Limb (tissue), 2 donors: ENCODE data around the gene CDCP1.

Experiments used
- DNase-seq, 2 donors: peaks; one replicate each; pipeline ENCODE4 v3.0.0-alpha.2; 2016; ENCODE audit errors: extremely low spot score in 2 of 2

CDCP1 gene

DNA sequence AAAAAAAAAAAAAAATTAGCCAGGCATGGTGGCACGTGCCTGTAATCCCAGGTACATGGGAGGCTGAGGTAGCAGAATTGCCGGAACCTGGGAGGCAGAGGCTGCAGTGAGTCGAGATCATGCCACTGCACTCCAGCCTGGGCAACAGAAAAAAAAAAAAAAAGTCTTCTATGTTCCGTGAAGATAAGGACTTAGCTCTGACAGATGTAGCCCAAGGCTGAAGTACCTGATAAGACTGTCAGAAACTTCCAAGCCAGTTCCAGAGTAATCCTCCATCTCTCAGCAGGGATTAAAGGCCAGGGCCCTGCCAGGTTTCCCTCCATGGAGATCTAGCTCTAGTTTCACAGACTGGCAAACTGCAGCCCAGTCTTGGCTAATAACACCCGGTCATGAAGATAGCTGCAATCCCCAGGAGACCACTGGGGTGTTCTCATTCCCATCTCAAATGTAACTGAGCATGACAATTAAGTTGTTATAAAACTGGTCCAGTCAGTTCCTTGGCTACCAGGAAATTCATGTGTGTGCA is 8.5 kb downstream of the CDCP1 start:
- no peak for DNase-seq

DNA sequence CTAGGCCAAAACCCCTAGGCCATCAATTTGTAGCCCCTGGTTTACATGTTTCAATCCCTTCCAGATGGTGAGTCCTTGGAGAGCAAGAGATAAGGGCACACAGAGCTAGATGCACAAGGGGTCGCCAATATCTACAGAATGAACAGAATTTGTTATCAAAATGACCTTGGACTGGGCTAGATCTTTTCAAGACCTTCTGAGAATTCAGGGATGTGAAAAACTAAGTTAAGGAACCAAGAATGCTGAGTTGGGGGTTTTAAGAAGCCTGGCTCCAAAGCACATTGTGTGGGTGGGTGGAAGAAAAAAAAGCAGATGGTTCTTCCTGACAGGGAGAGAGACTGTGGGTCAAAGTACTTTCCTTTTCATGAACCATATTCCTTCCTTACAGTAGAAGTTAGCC is 10.2 kb downstream of the CDCP1 start:
- no peak for DNase-seq

- no peak for DNase-seq
Measured at GRCh38 chr3:45134758-45135521, 11.2 kb downstream of the CDCP1 start.

DNA sequence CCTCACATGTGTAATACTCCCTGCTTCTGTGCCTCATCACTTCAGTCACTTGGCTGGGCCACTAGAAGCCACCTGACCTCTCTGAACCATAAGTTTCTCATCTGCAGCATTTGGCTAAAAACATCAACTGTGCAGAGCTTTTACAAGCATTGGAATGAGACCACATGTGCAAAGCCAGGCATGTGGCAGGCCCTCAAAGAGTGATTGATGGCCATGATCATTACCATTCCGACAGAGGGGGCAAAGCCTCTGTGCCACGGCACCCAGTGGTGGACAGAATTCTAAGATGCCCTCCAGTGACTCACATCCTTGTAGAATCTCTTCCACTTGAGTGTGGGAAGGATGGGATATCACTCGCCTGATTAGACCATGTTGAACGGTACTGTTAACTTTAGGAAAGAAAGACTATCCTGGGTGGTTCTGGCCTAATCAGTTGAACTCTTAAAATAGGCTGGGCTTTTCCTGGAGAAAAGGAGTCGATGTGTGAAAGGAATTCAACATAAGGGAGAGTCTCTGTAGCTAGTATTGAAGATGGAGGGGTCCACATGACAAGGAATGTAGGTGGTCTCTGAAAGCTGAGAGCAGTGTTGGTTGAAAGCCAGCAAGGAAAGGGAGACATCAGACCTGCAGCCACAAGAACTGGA is 13.5 kb downstream of the CDCP1 start:
- no peak for DNase-seq

DNA sequence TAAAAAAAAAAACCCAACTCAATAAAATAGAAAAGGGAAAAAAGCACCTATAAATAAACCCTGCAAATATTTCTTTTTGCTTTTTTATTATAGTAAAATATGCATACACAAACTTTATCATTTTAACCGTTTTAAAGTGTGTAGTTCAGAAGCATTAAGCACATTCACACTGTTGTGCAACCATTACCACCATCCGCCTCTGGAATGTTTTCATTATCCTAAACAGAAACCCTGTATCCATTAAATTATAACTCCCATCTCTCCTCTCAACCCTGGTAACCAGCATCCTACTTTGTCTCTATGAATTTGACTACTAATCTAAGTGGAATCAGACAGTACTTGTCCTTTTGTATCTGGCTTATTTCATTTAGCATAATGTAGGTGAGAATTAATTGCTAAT is 15.0 kb downstream of the CDCP1 start:
- no peak for DNase-seq

- no peak for DNase-seq
Measured at GRCh38 chr3:45130476-45130875, 15.7 kb downstream of the CDCP1 start.

DNA sequence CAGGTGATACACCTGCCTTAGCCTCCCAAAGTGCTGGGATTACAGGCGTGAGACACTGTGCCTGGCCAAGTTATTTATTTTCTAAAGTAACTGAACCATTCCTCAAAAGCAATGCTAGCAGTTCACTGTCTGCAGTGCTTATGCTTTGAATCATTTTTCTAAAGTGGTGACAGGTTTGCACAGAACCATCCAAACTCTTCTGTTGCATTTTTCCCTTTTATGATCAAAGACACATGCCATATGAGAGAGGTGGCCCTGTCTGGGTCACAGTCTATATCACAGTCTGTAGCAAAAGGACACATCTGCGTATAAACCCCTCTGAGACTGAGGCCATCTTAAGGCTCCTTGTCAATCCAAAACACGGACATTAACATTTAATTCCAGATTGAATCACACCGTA is 17.2 kb downstream of the CDCP1 start:
- no peak for DNase-seq

DNA sequence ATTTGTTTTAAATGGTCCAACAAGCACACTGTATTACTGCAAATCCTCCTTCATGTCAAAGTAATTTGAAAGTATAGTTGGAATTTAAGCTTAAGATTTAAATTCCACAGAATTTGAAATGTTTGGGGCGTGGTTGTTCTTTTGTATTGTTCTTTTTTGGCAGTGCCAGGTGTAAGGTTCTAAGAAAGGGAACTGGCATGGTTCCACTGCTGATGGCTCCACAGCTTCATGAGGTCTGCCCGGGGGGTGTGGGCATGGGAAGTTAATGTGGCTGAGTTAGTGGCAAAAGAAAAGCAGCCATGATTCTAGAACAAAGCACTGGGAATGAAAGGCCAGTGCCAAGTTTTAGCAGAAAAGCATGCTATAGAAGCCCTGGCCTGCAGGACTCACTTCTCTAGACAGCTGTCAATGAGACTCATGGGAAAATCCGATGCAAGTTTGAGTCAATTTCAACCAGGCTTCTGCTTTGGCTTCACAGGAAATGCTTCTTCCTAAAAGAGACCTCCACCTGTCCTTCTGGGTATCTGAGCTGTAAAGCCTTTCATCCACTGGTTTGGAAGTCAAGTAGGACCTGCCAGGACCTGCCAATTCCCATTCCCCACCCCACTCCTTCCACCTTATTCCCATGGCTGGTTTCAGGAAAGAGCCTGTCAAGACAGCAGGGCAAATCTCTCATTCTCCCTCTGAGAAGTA is 18.9 kb downstream of the CDCP1 start:
- DNase-seq = no peak

DNA sequence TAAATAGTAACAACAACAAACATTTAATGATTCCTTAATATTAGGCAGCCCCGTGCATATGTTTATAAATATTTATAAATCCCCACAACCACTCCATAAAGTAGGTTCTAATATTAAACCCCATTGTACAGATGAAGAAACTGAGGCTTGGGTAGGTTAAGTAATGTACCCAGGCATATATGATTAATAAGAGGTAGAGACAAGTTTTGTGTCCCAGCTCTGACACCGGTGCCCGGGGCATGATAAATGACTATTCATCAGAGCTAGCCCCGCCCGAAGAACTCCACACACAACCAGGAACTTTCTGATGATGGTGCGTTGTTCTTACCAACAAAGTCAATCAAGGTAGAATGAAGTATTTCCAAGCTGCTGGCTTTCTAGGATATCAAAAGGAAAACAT is 19.4 kb downstream of the CDCP1 start:
- no peak for DNase-seq

DNA sequence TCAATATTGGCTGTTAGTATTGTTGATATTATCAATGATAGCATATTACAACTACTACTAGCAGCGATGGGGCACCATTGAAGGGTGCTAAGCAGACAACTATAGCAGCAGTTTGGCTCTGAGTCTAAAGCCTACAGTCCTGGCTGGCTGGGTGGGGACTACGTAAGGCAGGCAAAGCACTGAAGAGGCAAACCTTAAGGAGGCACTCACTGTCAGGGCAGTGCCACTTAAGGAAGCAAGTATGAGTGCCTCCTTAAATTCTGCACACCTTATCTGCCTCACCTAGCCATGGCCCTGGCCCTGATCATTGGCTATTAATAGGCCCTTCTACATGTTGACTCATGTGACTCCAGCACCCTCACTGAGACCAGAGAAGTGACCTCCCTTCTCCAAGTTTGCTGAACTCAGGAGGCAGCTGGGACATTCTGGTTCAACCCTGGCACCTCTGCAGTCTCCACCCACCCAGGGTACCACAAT is 20.6 kb downstream of the CDCP1 start:
- DNase-seq = no peak

DNA sequence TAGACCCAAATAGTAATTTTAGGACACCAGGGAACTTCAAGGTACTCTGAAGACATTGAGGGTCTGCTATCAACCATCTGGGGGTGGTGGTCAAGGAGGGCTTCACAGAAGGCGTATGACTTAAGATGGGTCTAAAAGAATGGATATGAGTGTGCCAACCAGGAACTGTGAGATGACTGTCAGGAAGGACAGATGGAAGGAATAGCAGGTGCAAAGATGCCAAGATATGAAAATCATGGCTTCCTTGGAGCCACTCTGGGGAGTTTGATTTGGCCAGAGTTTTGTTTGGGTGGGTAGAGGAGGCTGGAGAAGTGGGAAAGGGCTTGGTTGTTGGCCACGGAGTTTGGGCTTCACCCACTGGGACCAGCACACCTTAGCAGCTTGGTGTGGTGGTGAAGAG is 21.2 kb downstream of the CDCP1 start:
- DNase-seq = no peak

DNA sequence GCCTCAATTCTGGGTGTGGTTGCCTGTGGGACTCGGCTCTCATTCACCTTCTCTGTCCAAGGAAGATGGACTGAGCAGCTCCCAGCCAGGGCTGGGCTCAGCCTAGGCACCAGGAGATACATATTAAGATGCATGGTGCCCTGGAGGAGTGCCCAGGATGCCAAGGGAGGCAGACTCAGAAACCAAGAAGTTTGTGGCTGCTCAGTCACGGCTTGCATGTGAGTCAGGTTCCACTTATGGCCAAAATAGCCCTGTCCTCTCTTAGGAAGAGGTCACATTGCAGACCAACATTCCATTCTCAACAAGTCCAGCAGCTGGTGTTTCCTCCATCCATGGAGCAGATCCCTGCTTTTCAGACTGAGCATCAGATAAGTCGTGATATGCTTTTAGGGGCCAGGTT is 21.8 kb downstream of the CDCP1 start:
- no peak for DNase-seq

- DNase-seq = no peak
Measured at GRCh38 chr3:45123581-45124269, 22.5 kb downstream of the CDCP1 start.

- DNase-seq = no peak
Measured at GRCh38 chr3:45123030-45123429, 23.1 kb downstream of the CDCP1 start.

- no peak for DNase-seq
Measured at GRCh38 chr3:45120359-45121158, 25.6 kb downstream of the CDCP1 start.

DNA sequence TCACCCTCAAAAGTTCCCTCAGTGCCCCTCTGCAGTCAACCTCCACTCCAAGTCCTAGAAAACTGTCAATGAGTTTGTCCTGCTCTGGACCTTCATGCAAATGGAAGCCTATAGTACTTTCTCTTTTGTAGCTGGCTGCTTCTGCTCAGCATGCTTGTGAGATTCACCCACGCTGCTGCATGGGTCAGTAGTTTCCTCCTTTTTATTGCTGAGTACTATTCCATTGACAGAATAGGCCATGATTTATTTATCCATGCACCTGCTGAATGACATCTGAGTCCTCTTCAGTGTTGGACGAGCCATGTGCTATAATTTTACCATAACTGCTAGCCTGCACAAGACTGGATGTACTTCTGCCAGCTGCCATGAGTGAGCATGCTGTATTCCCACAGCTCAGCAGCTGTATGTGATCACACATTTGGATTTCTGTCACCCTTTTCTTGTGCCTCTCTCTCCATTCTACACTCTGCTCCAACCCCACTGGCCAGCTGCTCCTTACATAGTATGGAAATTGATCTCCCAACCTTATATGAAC is 26.3 kb downstream of the CDCP1 start:
- DNase-seq = no peak

- no peak for DNase-seq
Measured at GRCh38 chr3:45119376-45119775, 26.8 kb downstream of the CDCP1 start.

DNA sequence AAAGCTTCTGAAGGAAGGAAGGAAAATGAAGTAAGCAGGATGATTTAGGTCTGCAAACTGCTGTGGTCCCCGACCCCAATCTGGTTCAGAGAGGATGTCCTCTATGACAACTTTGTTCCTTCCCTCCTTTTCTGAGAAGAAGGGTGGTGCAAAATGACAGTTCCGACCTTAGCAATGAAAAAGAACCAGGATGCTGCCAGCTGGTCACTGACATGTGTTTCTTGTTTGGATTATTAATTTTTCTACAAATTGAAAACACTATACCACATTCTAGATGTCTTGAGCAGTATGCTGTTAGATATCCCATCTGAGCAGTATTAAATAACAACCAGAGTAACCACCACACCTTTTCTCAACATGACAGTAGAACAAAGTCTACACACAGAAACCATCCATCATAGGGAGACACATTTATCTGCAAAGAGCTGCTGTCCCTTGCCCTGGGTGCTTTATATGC is 27.5 kb downstream of the CDCP1 start:
- DNase-seq = no peak

DNA sequence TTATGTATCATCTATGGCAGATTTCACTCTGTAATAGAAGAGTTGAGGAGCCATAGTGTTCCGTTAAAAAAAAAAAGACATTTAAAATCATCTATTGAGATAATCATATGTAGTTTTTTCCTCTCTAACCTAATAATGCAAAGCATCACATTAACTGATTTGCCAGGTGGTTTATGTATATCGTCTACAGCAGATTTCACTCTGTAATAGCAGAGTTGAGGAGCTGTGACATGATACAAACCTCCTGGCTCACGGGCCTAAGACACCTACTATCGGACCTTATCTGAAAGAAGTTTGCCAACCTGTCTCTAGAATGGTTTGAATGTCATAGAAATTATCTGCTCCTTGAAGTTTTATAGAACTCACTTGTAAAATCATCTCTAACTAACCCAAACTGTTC is 29.8 kb downstream of the CDCP1 start:
- DNase-seq = no peak

DNA sequence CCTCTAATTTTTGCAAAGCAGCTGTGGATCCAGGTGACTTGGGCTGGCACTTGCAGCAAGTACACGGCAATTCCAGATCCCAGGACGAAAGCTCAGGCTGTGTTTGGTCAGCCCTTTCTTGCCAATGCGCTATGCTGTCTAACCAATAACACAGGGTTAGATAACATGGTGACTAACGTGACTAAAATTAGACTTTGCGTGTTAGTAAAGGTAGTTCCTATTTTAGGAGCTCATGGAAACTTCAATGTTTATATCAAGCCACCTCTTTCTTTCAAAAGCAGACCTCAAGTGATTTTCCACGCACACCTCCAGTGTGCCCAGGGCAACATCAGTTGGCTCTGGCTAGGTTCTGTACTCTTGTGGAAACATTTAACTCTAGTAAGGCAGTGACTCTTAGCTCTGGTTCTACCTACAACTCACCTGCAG is 32.5 kb downstream of the CDCP1 start:
- no peak for DNase-seq

DNA sequence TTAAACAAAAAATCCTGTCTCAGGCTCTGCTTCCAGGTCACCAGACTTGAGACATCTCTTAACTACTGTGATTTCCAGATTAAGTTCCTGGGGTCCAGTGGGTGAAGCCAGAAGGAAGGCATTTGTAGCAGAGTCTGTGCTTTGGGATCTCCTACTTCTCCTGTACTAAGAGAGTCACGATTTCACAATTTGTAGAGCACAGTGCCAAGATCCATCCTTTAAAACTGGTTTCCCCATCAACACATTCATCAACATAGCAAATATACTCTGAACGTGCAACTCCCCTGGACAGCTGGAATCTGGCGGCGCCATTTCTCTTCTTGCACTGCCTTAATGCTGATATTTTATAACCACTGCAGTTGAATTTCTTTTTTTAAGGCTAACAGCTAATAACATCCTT is 33.2 kb downstream of the CDCP1 start:
- no peak for DNase-seq
